Adipose tissue (tissue), 3 donors: ENCODE results near the gene SLC17A4. TPM values are rescaled to one million over a fixed set of nuclear protein-coding genes. Genes with fewer than 3 reads are reported as not detected.
"Not testable (repeated sequence)": the region's sequence is repeated elsewhere in the genome, so short reads cannot be mapped to it uniquely, and the experiment has no call there.

ENCODE experiments used
- H3K27ac ChIP-seq: one replicate; pipeline ENCODE4 v1.5.1; 2013; ENCODE audit warnings: low read depth, low read length
- WGBS, 3 donors: extraction: QIAGEN DNeasy Blood & Tissue Kit; methylation state at CpG; one replicate each; pipeline ENCODE4 v1.1.7; 2013; 5-methylcytosine and 5-hydroxymethylcytosine counted together
- polyA plus RNA-seq, 3 donors: library from polyadenylated mRNA; stranded (reverse); fragments of 200-250 nt; gene quantifications; one replicate each; pipeline ENCODE4 v1.2.3, GENCODE V29; 2013
- donor health status: healthy with polysubstance abuse.
- donor health status: Bipolar disorder and iron deficiency.
- donor health status: healthy.

Gene SLC17A4
- polyA plus RNA-seq, 3 donors: 0.03 to 2.9 TPM; not detected in 1

- 46 to 75% (median 48%) methylated on average over 17 of the region's 17 CpGs for WGBS, 3 donors
- H3K27ac ChIP-seq: not testable (repeated sequence)
Measured at GRCh38 chr6:25748601-25749517, 5.7 kb upstream of the SLC17A4 start.

GRCh38 chr6:25749837-25750236 is 4.7 kb upstream of the SLC17A4 start:
- 43 to 70% (median 54%) methylated on average over 2 of the region's 2 CpGs for WGBS, 3 donors
- no peak overlapping the region for H3K27ac ChIP-seq

- WGBS, 3 donors: 53 to 59% (median 55%) methylated on average over 3 of the region's 3 CpGs
- H3K27ac ChIP-seq: no peak overlapping the region
Measured at GRCh38 chr6:25750906-25751305, 3.6 kb upstream of the SLC17A4 start.

- no peak overlapping the region for H3K27ac ChIP-seq
Measured at GRCh38 chr6:25753079-25753478, 1.5 kb upstream of the SLC17A4 start.

- no peak overlapping the region for H3K27ac ChIP-seq
- WGBS, 3 donors: 84 to 100% (median 94%) methylated on average over 1 of the region's 1 CpG
Measured at GRCh38 chr6:25755483-25755882, 941 bp downstream of the SLC17A4 start.

- WGBS, 3 donors: 61 to 88% (median 85%) methylated on average over 9 of the region's 9 CpGs
- H3K27ac ChIP-seq: no peak overlapping the region
Measured at GRCh38 chr6:25756382-25757363, 2.1 kb downstream of the SLC17A4 start.

- WGBS, 3 donors: 70 to 88% (median 78%) methylated on average over 6 of the region's 6 CpGs
- H3K27ac ChIP-seq: no peak overlapping the region
Measured at GRCh38 chr6:25757936-25758642, 3.5 kb downstream of the SLC17A4 start.

GRCh38 chr6:25764611-25765010 is 10.1 kb downstream of the SLC17A4 start:
- WGBS, 3 donors: 87 to 97% (median 91%) methylated on average over 2 of the region's 2 CpGs
- H3K27ac ChIP-seq: no peak overlapping the region

GRCh38 chr6:25768566-25768965 is 14.0 kb downstream of the SLC17A4 start:
- 72 to 94% (median 80%) methylated on average over 1 of the region's 1 CpG for WGBS, 3 donors
- H3K27ac ChIP-seq: no peak overlapping the region

GRCh38 chr6:25769983-25770382 is 15.4 kb downstream of the SLC17A4 start:
- H3K27ac ChIP-seq: no peak overlapping the region
- WGBS, 3 donors: 75 to 85% (median 76%) methylated on average over 2 of the region's 2 CpGs

- H3K27ac ChIP-seq: no peak overlapping the region
- WGBS, 3 donors: 40 to 59% (median 58%) methylated on average over 2 of the region's 2 CpGs
Measured at GRCh38 chr6:25774120-25774715, 19.7 kb downstream of the SLC17A4 start.

- no peak overlapping the region for H3K27ac ChIP-seq
- WGBS, 3 donors: 60 to 86% (median 69%) methylated on average over 2 of the region's 2 CpGs
Measured at GRCh38 chr6:25777031-25777430, 22.5 kb downstream of the SLC17A4 start.

- H3K27ac ChIP-seq: no peak overlapping the region
- WGBS, 3 donors: 71 to 88% (median 73%) methylated on average over 4 of the region's 4 CpGs
Measured at GRCh38 chr6:25777856-25778649, 23.5 kb downstream of the SLC17A4 start.

- 88 to 100% (median 92%) methylated on average over 1 of the region's 1 CpG for WGBS, 3 donors
- H3K27ac ChIP-seq: no peak overlapping the region
Measured at GRCh38 chr6:25781134-25781533, 26.6 kb downstream of the SLC17A4 start.

GRCh38 chr6:25787428-25787827 is 32.9 kb downstream of the SLC17A4 start:
- 64 to 73% (median 64%) methylated on average over 2 of the region's 2 CpGs for WGBS, 3 donors

GRCh38 chr6:25788305-25788922 is 33.9 kb downstream of the SLC17A4 start:
- H3K27ac ChIP-seq: no peak overlapping the region
- 61 to 66% (median 64%) methylated on average over 4 of the region's 4 CpGs for WGBS, 3 donors

More at GRCh38 chr6:25787428-25787827, 32.9 kb downstream of the SLC17A4 start:
- H3K27ac ChIP-seq: no peak overlapping the region

GRCh38 chr6:25789475-25789874 is 34.9 kb downstream of the SLC17A4 start:
- H3K27ac ChIP-seq: no peak overlapping the region
- 77 to 89% (median 86%) methylated on average over 2 of the region's 2 CpGs for WGBS, 3 donors
